ENCODE measurements around the gene KLHDC4. TPM values are rescaled to one million over a fixed set of nuclear protein-coding genes. Genes with fewer than 3 reads are reported as not detected.

The KLHDC4 gene
- total RNA-seq, 3 donors from 2014 or later (not counting 1 experiment from before 2014, with no cell fraction given): 210 to 311 (median 210) TPM

- no peaks in the 10 kb centered on the region for H3K36me3 Mint-ChIP-seq
- 63% methylated on average over 30 of the region's 33 CpGs for WGBS (ENCODE audit: insufficient coverage)
- no peak overlapping the region for H3K4me3 Mint-ChIP-seq
- intact Hi-C loops (cut with micrococcal nuclease): no loop called here
- DNase-seq: no peak
- Histone ChIP-seq H3K4me3 (ENCODE audit: low read length) (no peak overlapping the region), H3K36me3 (ENCODE audit: control insufficient read depth, insufficient read depth, low read length) (peaks cover 13% of the 10 kb centered on the region), H3K9me3 (ENCODE audit: control insufficient read depth, insufficient read depth, low read length) (no peaks in the 10 kb centered on the region), H3K27me3 (ENCODE audit: control insufficient read depth, insufficient read depth, low read length) (no peaks in the 10 kb centered on the region), H3K27ac (ENCODE audit: low read length) (no peak overlapping the region), H3K4me1 (ENCODE audit: control insufficient read depth, insufficient read depth, low read length) (peaks cover 8% of the 10 kb centered on the region)
- no peaks in the 10 kb centered on the region for H3K9me3 Mint-ChIP-seq
- TF ChIP-seq CTCF (IDR thresholded peaks at IDR 0.05): no peak
- ATAC-seq: peak in 1 of 3 donors; percentile 29
- peak overlapping the region in 1 of 2 donors; percentile 57 for H3K27ac Mint-ChIP-seq
- peaks cover 0 to 4% of the 10 kb centered on the region in 2 donors for H3K4me1 Mint-ChIP-seq
- H3K27me3 Mint-ChIP-seq (ENCODE audit: low read depth in 2 of 2): no peaks in the 10 kb centered on the region
Observed at GRCh38 chr16:87690911-87691685, 74.7 kb downstream of the KLHDC4 start.

- no peak overlapping the region for H3K27ac Mint-ChIP-seq
- DNase-seq (no peak), ATAC-seq (no peak)
- Histone ChIP-seq H3K27ac (ENCODE audit: low read length) (no peak overlapping the region), H3K27me3 (ENCODE audit: control insufficient read depth, insufficient read depth, low read length) (no peaks in the 10 kb centered on the region), H3K36me3 (ENCODE audit: control insufficient read depth, insufficient read depth, low read length) (peaks cover 4% of the 10 kb centered on the region), H3K9me3 (ENCODE audit: control insufficient read depth, insufficient read depth, low read length) (no peaks in the 10 kb centered on the region), H3K4me1 (ENCODE audit: control insufficient read depth, insufficient read depth, low read length) (peaks cover 8% of the 10 kb centered on the region), H3K4me3 (ENCODE audit: low read length) (no peak overlapping the region)
- H3K4me1 Mint-ChIP-seq: peaks cover 0 to 4% of the 10 kb centered on the region in 2 donors
- TF ChIP-seq CTCF (IDR thresholded peaks at IDR 0.05): no peak
- WGBS (ENCODE audit: insufficient coverage): 94% methylated on average over 46 of the region's 46 CpGs
- H3K9me3 Mint-ChIP-seq: no peaks in the 10 kb centered on the region
- no peaks in the 10 kb centered on the region for H3K27me3 Mint-ChIP-seq (ENCODE audit: low read depth in 2 of 2)
- intact Hi-C loops (cut with micrococcal nuclease): no loop called here
- H3K36me3 Mint-ChIP-seq: no peaks in the 10 kb centered on the region
- no peak overlapping the region for H3K4me3 Mint-ChIP-seq
Observed at GRCh38 chr16:87689956-87690465, 75.8 kb downstream of the KLHDC4 start.

GRCh38 chr16:87688876-87689815 lies 76.6 kb downstream of the KLHDC4 start:
- H3K27ac ChIP-seq (ENCODE audit: low read length): no peak overlapping the region
- Mint-ChIP-seq H3K36me3 (no peaks in the 10 kb centered on the region), H3K27me3 (ENCODE audit: low read depth in 2 of 2) (no peaks in the 10 kb centered on the region), H3K4me3 (no peak overlapping the region), H3K4me1 (peaks cover 0 to 4% of the 10 kb centered on the region in 2 donors), H3K9me3 (no peaks in the 10 kb centered on the region), H3K27ac (no peak overlapping the region)
- no peak for DNase-seq
- no peaks in the 10 kb centered on the region for H3K36me3 ChIP-seq (ENCODE audit: control insufficient read depth, insufficient read depth, low read length)
- no peaks in the 10 kb centered on the region for H3K9me3 ChIP-seq (ENCODE audit: control insufficient read depth, insufficient read depth, low read length)
- TF ChIP-seq CTCF (IDR thresholded peaks at IDR 0.05): no peak
- H3K4me1 ChIP-seq (ENCODE audit: control insufficient read depth, insufficient read depth, low read length): peaks cover 8% of the 10 kb centered on the region
- ATAC-seq: no peak
- H3K4me3 ChIP-seq (ENCODE audit: low read length): no peak overlapping the region
- H3K27me3 ChIP-seq (ENCODE audit: control insufficient read depth, insufficient read depth, low read length): no peaks in the 10 kb centered on the region
- 93% methylated on average over 45 of the region's 45 CpGs for WGBS (ENCODE audit: insufficient coverage)
- intact Hi-C loops (cut with micrococcal nuclease): no loop called here

Data from natural killer cell (primary cell).